Vagina (tissue), 2 donors: ENCODE results near the gene AXIN1. TPM values are rescaled to one million over a fixed set of nuclear protein-coding genes. Genes with fewer than 3 reads are reported as not detected.
A peak's percentile ranks its signal among the peaks of the same experiment; 100 is the strongest.
"Not testable (repeated sequence)": the region's sequence is repeated elsewhere in the genome, so short reads cannot be mapped to it uniquely, and the experiment has no call there.

Experiments
- DNase-seq, 2 donors: peaks; one replicate each; pipeline ENCODE4 v3.0.0-alpha.2; 2017; ENCODE audit errors: extremely low spot score in 2 of 2
- H3K27ac ChIP-seq: fragments of 200-600 bp; sonication (generic); one replicate; pipeline ENCODE4 v1.5.1; 2019
- H3K27me3 ChIP-seq: fragments of 200-600 bp; sonication (generic); one replicate; pipeline ENCODE4 v1.5.1; 2019
- H3K36me3 ChIP-seq, 2 donors: fragments of 200-600 bp; sonication (generic); one replicate each; pipeline ENCODE4 v1.5.1; 2017 to 2019
- H3K4me1 ChIP-seq: fragments of 200-600 bp; sonication (generic); one replicate; pipeline ENCODE4 v1.5.1; 2019
- H3K4me3 ChIP-seq, 2 donors: fragments of 200-600 bp; sonication (generic); 1 replicate in 1 of 2; 2 replicates in 1 of 2; pipeline ENCODE4 v1.5.1; 2016 to 2019
- H3K9me3 ChIP-seq: fragments of 200-600 bp; sonication (generic); one replicate; pipeline ENCODE4 v1.5.1; 2019
- CTCF ChIP-seq, 3 experiments: fragments of 450-650 bp in 2 of 3; fragments of 200-600 bp in 1 of 3; sonication (generic) in 1 of 3; IDR thresholded peaks; one replicate each; pipeline ENCODE4 v1.5.1; 2017 to 2019; ENCODE audit warnings: antibody characterized with exemption in 3 of 3, mild to moderate bottlenecking in 2 of 3, moderate library complexity in 2 of 3
- POLR2A ChIP-seq, 2 donors: fragments of 450-650 bp; IDR thresholded peaks; one replicate each; pipeline ENCODE4 v1.6.1; 2017; ENCODE audit warnings: antibody characterized with exemption in 2 of 2, mild to moderate bottlenecking in 2 of 2, moderate library complexity in 2 of 2
- POLR2AphosphoS5 ChIP-seq, 2 donors: sonication (generic); formaldehyde crosslinking; IDR thresholded peaks; one replicate each; pipeline ENCODE4 v1.9.0; 2017; ENCODE audit warnings: antibody characterized with exemption in 2 of 2, mild to moderate bottlenecking in 2 of 2, low read depth in 1 of 2; ENCODE audit not compliant: insufficient read depth in 1 of 2
- intact Hi-C: fragments of 100-400 bp; cut with DNase I; formaldehyde crosslinking; loops from one replicate; pipeline ENCODE4 v1.15.1; 2023
- total RNA-seq: library from RNA; depleted of rRNA; stranded (reverse); fragments of >200 nt; gene quantifications from one replicate; pipeline ENCODE4 v1.2.3, GENCODE V29; 2016

AXIN1 gene
- total RNA-seq, 1 donor from 2014 or later = 16.9 TPM

- no peak for DNase-seq
- TF ChIP-seq CTCF (IDR thresholded peaks at IDR 0.05) (no peak), POLR2AphosphoS5 (IDR thresholded peaks at IDR 0.05; ENCODE audit: insufficient read depth in 1 of 2, low read depth in 1 of 2) (no peak), POLR2A (IDR thresholded peaks at IDR 0.05) (no peak)
- Histone ChIP-seq H3K27ac (no peak overlapping the region), H3K27me3 (no peaks in the 10 kb centered on the region), H3K4me1 (peaks cover 35% of the 10 kb centered on the region), H3K9me3 (no peaks in the 10 kb centered on the region), H3K4me3 (no peak overlapping the region), H3K36me3 (no peaks in the 10 kb centered on the region)
- intact Hi-C loops = no loop called here
These were observed 19.0 kb downstream of the AXIN1 start for GRCh38 chr16:333406-334094.

- DNase-seq, H3K9me3 ChIP-seq, H3K27ac ChIP-seq, H3K4me3 ChIP-seq, H3K36me3 ChIP-seq, H3K27me3 ChIP-seq, intact Hi-C loops: not testable (repeated sequence)
- H3K4me1 ChIP-seq = peaks cover 43% of the 10 kb centered on the region
These were observed 21.2 kb downstream of the AXIN1 start for GRCh38 chr16:331181-331814.

GRCh38 chr16:330741-331140, 21.8 kb downstream of the AXIN1 start:
- peaks cover 38% of the 10 kb centered on the region for H3K4me1 ChIP-seq
- H3K27ac ChIP-seq = no peak overlapping the region
- intact Hi-C loops = no loop called here
- H3K36me3 ChIP-seq = no peaks in the 10 kb centered on the region
- no peaks in the 10 kb centered on the region for H3K9me3 ChIP-seq
- no peaks in the 10 kb centered on the region for H3K27me3 ChIP-seq
- no peak overlapping the region for H3K4me3 ChIP-seq
- no peak for TF ChIP-seq POLR2A (IDR thresholded peaks at IDR 0.05)
- no peak for TF ChIP-seq CTCF (IDR thresholded peaks at IDR 0.05)
- no peak for DNase-seq

GRCh38 chr16:325375-326145, 27.0 kb downstream of the AXIN1 start:
- Histone ChIP-seq H3K27ac (no peak overlapping the region), H3K36me3 (no peaks in the 10 kb centered on the region), H3K9me3 (no peaks in the 10 kb centered on the region), H3K4me1 (peaks cover 39% of the 10 kb centered on the region), H3K4me3 (no peak overlapping the region), H3K27me3 (no peaks in the 10 kb centered on the region)
- no peak for DNase-seq
- TF ChIP-seq POLR2A (IDR thresholded peaks at IDR 0.05) (no peak), POLR2AphosphoS5 (IDR thresholded peaks at IDR 0.05; ENCODE audit: insufficient read depth in 1 of 2, low read depth in 1 of 2) (no peak), CTCF (IDR thresholded peaks at IDR 0.05) (no peak)
- intact Hi-C loops = no loop called here

GRCh38 chr16:324451-325334, 27.8 kb downstream of the AXIN1 start:
- H3K4me1 ChIP-seq = peaks cover 36% of the 10 kb centered on the region
- no peak overlapping the region for H3K27ac ChIP-seq
- H3K27me3 ChIP-seq = no peaks in the 10 kb centered on the region
- H3K36me3 ChIP-seq = peaks cover 0 to under 1% of the 10 kb centered on the region in 2 donors
- intact Hi-C loops = no loop called here
- DNase-seq = no peak
- H3K4me3 ChIP-seq = peak overlapping the region in 1 of 2 donors; percentile 12
- no peaks in the 10 kb centered on the region for H3K9me3 ChIP-seq
- TF ChIP-seq POLR2AphosphoS5 (IDR thresholded peaks at IDR 0.05; ENCODE audit: insufficient read depth in 1 of 2, low read depth in 1 of 2) = no peak
- TF ChIP-seq POLR2A (IDR thresholded peaks at IDR 0.05) = no peak
